Stimulated activated effector memory CD8-positive, alpha-beta T cell treated with anti-CD3 and anti-CD28 coated beads, Interleukin-12 subunit alpha, Interleukin-12 subunit beta, amount 100 ng/mL, for 72 hours (primary cell): ENCODE results near the gene CYP1A1.

Experiments
- ATAC-seq: fragments of 150-1000 bp; cut with Tn5 transposase; 2 replicates; pipeline ENCODE4 v1.10.0; 2021
- DNase-seq, 2 donors: peaks; one replicate each; pipeline ENCODE4 v3.0.0; 2021 to 2022; ENCODE audit warnings: low spot score in 2 of 2
- H3K27ac Mint-ChIP-seq: one replicate; pipeline ENCODE4 v1.8.0; 2022; ENCODE audit warnings: mild to moderate bottlenecking, mixed read lengths
- H3K36me3 Mint-ChIP-seq: one replicate; pipeline ENCODE4 v1.8.0; 2022; ENCODE audit warnings: mild to moderate bottlenecking, mixed read lengths
- H3K4me1 Mint-ChIP-seq: one replicate; pipeline ENCODE4 v1.8.0; 2022; ENCODE audit warnings: mixed read lengths
- H3K4me3 Mint-ChIP-seq: one replicate; pipeline ENCODE4 v1.8.0; 2022; ENCODE audit warnings: mild to moderate bottlenecking, mixed read lengths
- H3K9me3 Mint-ChIP-seq: one replicate; pipeline ENCODE4 v1.8.0; 2022; ENCODE audit warnings: mixed read lengths

The CYP1A1 gene

DNA sequence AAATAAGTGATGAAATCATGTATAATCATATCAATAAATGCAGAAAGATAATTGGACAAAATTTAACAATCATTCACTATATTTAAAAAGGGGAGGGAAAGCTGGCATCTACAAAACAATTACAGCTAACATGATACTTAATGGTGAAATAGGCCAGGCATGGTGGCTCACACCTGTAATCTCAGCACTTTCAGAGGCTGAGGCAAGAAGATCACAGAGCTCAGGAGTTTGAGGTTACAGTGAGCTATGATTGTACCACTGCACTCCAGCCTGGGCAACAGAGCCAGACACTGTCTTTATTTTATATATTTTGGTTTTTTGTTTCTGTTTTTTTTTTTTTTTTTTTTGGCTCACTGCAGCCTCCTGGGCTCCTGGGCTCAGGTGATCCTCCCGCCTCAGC lies 41.6 kb downstream of the CYP1A1 start:
- Mint-ChIP-seq H3K4me1 (peaks cover 7% of the 10 kb centered on the region), H3K36me3 (peaks cover 25% of the 10 kb centered on the region), H3K4me3 (no peak overlapping the region), H3K27ac (no peak overlapping the region), H3K9me3 (no peaks in the 10 kb centered on the region)
- ATAC-seq (peak; percentile 59), DNase-seq (no peak)

- no peak overlapping the region for H3K4me3 Mint-ChIP-seq
- H3K4me1 Mint-ChIP-seq: peaks cover 7% of the 10 kb centered on the region
- no peaks in the 10 kb centered on the region for H3K9me3 Mint-ChIP-seq
- peak; percentile 89 for ATAC-seq
- DNase-seq: no peak
- peaks cover 25% of the 10 kb centered on the region for H3K36me3 Mint-ChIP-seq
- peak overlapping the region; percentile 58 for H3K27ac Mint-ChIP-seq
Measured at GRCh38 chr15:74682954-74683353, 42.4 kb downstream of the CYP1A1 start.

DNA sequence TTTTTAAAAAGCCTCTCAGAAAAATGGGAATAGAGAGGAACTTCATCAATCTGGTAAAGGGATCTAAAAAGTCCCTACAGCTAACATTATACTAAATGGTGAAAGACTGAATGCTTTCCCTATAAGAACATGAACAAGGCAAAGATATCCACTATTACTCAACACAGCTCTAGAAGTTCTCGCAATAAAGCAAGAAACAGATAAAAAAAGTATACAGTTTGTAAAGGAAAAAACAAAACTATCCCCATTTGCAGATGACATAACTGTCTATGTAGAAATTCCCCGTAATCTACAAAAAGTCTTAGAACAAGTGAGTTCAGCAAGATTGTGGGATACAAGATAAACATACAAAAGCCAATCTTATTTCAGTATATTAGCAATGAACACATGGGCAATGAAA lies 44.9 kb downstream of the CYP1A1 start:
- DNase-seq (no peak), ATAC-seq (no peak)
- Mint-ChIP-seq H3K27ac (no peak overlapping the region), H3K9me3 (no peaks in the 10 kb centered on the region), H3K4me3 (no peak overlapping the region), H3K36me3 (peaks cover 9% of the 10 kb centered on the region), H3K4me1 (peaks cover 7% of the 10 kb centered on the region)

DNA sequence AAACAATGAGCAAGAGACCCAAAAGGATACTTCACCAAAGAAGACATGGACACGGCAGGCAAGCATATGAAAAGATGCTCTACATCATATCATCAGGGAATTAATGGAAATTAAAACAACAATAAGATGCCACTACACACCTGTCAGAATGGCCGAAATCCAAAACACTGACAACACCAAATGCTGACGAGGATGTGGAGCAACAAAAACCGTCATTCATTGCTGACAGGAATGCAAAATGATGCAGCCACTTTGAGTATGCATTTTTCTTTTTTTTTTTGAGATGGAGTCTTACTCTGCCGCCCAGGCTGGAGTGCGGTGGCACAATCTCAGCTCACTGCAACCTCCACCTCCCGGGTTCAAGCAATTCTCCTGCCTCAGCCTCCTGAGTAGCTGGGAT lies 48.5 kb downstream of the CYP1A1 start:
- no peak for DNase-seq
- H3K4me1 Mint-ChIP-seq: no peaks in the 10 kb centered on the region

GRCh38 chr15:74674161-74674560 lies 51.2 kb downstream of the CYP1A1 start:
- Mint-ChIP-seq H3K27ac (peak overlapping the region; percentile 20), H3K4me3 (no peak overlapping the region), H3K9me3 (no peaks in the 10 kb centered on the region), H3K36me3 (peaks cover 57% of the 10 kb centered on the region), H3K4me1 (no peaks in the 10 kb centered on the region)
- DNase-seq: no peak
- no peak for ATAC-seq

More for the DNA sequence above, 48.5 kb downstream of the CYP1A1 start:
- no peak overlapping the region for H3K27ac Mint-ChIP-seq
- H3K9me3 Mint-ChIP-seq: no peaks in the 10 kb centered on the region
- no peak for ATAC-seq
- peaks cover 31% of the 10 kb centered on the region for H3K36me3 Mint-ChIP-seq
- no peak overlapping the region for H3K4me3 Mint-ChIP-seq

DNA sequence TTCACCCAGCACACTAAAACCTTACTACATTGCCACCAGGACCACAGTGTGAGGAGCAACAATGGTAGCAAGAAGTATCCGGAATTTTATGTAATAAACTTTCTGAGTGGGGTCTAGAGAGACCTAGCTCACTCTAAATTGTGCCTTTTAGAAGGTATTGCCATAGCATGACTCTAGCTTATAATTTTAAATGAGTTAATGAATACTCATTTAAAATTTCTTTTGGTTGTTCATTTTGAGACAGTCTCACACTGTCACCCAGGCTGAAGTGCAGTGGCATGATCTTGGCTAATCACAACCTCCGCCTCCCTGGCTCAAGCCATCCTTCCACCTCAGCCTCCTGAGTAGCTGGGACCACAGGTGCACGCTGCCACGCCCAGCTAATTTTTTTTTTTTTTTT lies 55.7 kb downstream of the CYP1A1 start:
- no peak for ATAC-seq
- peaks cover 7% of the 10 kb centered on the region for H3K4me1 Mint-ChIP-seq
- H3K9me3 Mint-ChIP-seq: no peaks in the 10 kb centered on the region
- no peak for DNase-seq
- peaks cover 70% of the 10 kb centered on the region for H3K36me3 Mint-ChIP-seq
- H3K4me3 Mint-ChIP-seq: no peak overlapping the region
- no peak overlapping the region for H3K27ac Mint-ChIP-seq
